PC-9 (cell line): ENCODE data around the gene UBL4B.

Experiments
- EZH2 ChIP-seq: fragments of 200-600 bp; sonication (generic); IDR thresholded peaks from 2 replicates; pipeline ENCODE4 v1.8.0; 2017; ENCODE audit warnings: antibody characterized with exemption, low read depth
- TF ChIP-seq, protein P1 (sequence below): fragments of 200-600 bp; sonication (generic); conservative IDR thresholded peaks from 2 replicates; pipeline ENCODE4 v1.6.1; 2017; ENCODE audit warnings: mixed run types, antibody characterized with exemption, mild to moderate bottlenecking, moderate library complexity

DNA sequence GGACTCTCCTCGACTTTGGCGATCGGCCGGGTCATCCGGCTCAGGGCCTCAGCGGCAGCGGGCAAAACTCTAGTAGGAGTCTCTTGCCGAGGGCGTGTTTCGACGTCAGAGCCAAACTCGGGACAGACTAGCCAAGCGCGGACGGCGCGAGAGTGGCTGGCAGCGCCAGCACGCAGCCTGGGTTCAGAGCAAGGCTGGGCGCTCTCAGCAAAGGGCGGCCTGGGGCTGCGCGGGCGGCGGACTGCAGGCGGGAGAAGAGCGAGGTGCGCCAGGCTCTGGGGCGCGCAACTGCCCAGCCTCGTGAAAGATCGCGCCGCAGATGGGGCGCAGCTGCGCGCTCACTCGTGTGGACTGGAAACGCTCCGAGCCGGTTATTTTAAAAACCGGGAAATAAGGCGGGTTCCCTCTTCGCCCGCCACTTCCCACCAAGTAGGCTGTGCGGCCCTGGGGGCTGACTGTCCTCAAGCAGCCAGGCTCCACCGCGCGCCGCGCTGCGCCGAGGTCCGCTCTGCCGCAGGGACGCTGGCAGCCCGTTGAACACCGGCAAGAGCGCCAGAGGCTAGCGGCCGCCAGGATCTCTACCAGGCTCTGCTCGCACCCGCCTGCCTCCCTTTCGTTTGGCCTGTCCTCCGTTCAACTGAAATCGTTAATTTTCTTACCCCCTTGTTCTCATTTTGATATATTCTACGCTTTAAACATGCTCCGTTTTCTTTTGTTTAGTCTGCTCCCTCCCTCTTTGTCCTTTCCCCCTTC, 44.2 kb upstream of the UBL4B start:
- TF ChIP-seq, protein P1, sequence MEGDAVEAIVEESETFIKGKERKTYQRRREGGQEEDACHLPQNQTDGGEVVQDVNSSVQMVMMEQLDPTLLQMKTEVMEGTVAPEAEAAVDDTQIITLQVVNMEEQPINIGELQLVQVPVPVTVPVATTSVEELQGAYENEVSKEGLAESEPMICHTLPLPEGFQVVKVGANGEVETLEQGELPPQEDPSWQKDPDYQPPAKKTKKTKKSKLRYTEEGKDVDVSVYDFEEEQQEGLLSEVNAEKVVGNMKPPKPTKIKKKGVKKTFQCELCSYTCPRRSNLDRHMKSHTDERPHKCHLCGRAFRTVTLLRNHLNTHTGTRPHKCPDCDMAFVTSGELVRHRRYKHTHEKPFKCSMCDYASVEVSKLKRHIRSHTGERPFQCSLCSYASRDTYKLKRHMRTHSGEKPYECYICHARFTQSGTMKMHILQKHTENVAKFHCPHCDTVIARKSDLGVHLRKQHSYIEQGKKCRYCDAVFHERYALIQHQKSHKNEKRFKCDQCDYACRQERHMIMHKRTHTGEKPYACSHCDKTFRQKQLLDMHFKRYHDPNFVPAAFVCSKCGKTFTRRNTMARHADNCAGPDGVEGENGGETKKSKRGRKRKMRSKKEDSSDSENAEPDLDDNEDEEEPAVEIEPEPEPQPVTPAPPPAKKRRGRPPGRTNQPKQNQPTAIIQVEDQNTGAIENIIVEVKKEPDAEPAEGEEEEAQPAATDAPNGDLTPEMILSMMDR: no peak
- TF ChIP-seq EZH2: no peak
